BLaER1 (cell line): ENCODE measurements around the gene PGM1.

Experiments used
- H3K27ac ChIP-seq: shearing (Covaris generic); formaldehyde crosslinking; 2 replicates; pipeline ENCODE4 v1.8.1; 2022
- H3K27me3 ChIP-seq: shearing (Covaris generic); formaldehyde crosslinking; 2 replicates; pipeline ENCODE4 v1.8.1; 2022
- H3K36me3 ChIP-seq: shearing (Covaris generic); formaldehyde crosslinking; 2 replicates; pipeline ENCODE4 v1.8.1; 2022
- H3K4me1 ChIP-seq: shearing (Covaris generic); formaldehyde crosslinking; 2 replicates; pipeline ENCODE4 v1.8.1; 2022
- H3K4me2 ChIP-seq: shearing (Covaris generic); formaldehyde crosslinking; 2 replicates; pipeline ENCODE4 v1.8.1; 2022
- H3K4me3 ChIP-seq: shearing (Covaris generic); formaldehyde crosslinking; 2 replicates; pipeline ENCODE4 v1.8.1; 2022
- H3K9ac ChIP-seq: shearing (Covaris generic); formaldehyde crosslinking; 2 replicates; pipeline ENCODE4 v1.8.1; 2022
- H3K9me3 ChIP-seq: shearing (Covaris generic); formaldehyde crosslinking; 2 replicates; pipeline ENCODE4 v1.8.1; 2022
- H4K20me1 ChIP-seq: shearing (Covaris generic); formaldehyde crosslinking; 2 replicates; pipeline ENCODE4 v1.8.1; 2022
- Cebpa-rat ChIP-seq: shearing (Covaris generic); IDR thresholded peaks from 2 replicates; pipeline ENCODE4 v1.8.1; 2022

The PGM1 gene

DNA sequence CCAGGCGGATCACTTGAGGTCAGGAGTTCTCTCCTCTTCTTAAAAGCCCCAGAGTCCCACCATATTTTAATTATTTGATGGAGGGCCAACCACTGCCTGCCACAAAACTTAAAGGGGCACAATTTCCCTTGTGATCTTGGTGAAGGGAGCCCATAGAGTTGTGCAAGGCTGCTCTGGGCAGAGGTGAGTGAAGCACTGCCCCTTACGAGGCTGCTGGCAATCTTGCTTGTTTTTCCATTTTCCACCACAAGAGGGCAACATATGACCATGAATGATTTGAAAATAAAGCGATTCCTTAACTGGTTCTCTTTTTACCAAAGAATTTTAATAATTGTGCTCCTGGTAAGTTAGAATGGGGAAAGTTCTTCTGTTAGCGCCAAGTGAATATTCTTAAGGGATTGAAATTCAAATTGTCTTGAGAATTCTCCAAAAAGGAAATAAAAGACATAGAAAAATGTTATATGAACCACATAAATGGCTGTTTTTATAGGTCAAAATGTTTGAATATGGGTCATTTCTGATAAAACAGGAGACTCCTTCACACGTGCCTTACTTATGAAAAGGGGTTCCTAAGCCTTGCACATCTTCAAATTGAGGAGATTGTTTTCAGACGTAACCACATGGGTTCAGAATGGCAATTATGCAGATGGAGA is 22.7 kb downstream of the PGM1 start:
- H3K27ac ChIP-seq = no peak overlapping the region
- no peaks in the 10 kb centered on the region for H4K20me1 ChIP-seq
- no peaks in the 10 kb centered on the region; the same call in 1 of the 2 replicates for H3K4me1 ChIP-seq
- H3K36me3 ChIP-seq = no peaks in the 10 kb centered on the region; the same call in 1 of the 2 replicates
- no peaks in the 10 kb centered on the region for H3K27me3 ChIP-seq
- no peaks in the 10 kb centered on the region for H3K9me3 ChIP-seq
- no peak for TF ChIP-seq Cebpa-rat
- H3K9ac ChIP-seq = no peak overlapping the region
- no peak overlapping the region for H3K4me3 ChIP-seq
- H3K4me2 ChIP-seq = no peak overlapping the region

DNA sequence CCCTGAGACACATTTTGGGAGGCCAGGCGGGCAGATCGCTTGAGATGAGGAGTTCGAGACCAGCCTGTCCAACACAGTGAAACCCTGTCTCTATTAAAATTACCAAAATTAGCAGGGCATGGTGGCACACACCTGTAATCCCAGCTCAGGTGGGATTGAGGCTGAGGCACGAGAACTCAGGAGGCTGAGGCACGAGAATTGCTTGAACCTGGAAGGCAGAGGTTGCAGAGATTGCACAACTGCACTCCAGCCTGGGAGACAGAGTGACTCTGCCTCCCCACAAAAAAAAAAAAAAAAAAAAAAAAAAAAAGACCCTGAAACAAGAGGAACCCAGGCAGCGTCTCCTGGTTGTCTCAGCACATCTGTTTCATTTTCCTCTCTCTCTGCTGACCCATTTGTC is 24.2 kb downstream of the PGM1 start:
- Histone ChIP-seq H3K27me3 (no peaks in the 10 kb centered on the region), H3K27ac (no peak overlapping the region), H3K4me2 (no peak overlapping the region), H4K20me1 (no peaks in the 10 kb centered on the region), H3K9ac (no peak overlapping the region), H3K36me3 (no peaks in the 10 kb centered on the region; the same call in 1 of the 2 replicates), H3K9me3 (no peaks in the 10 kb centered on the region), H3K4me1 (no peaks in the 10 kb centered on the region; the same call in 1 of the 2 replicates), H3K4me3 (no peak overlapping the region)
- TF ChIP-seq Cebpa-rat = no peak

DNA sequence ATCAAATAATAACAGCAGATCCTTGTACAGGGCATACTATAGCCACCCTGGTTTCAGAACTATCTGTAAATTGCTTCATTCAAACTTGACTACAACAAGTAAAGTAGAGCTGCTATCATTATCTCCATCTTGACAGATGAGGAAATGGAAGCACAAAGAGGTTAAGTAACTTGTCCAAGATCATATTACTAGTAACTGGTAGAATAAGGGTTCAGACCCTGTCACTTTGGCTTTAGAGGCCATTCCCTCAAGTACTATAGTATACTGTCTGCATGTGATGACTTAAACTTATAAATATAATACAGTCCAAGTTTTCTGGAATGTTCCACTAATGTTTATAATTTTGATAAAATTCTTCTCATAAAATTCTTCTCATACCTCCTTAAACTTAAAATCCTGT is 24.8 kb downstream of the PGM1 start:
- no peaks in the 10 kb centered on the region; the same call in 1 of the 2 replicates for H3K36me3 ChIP-seq
- H3K4me3 ChIP-seq = no peak overlapping the region
- TF ChIP-seq Cebpa-rat = no peak
- H3K4me1 ChIP-seq = no peaks in the 10 kb centered on the region; the same call in 1 of the 2 replicates
- H3K27me3 ChIP-seq = no peaks in the 10 kb centered on the region
- H3K4me2 ChIP-seq = no peak overlapping the region
- H3K9me3 ChIP-seq = no peaks in the 10 kb centered on the region
- no peak overlapping the region for H3K9ac ChIP-seq
- H4K20me1 ChIP-seq = no peaks in the 10 kb centered on the region
- no peak overlapping the region for H3K27ac ChIP-seq

DNA sequence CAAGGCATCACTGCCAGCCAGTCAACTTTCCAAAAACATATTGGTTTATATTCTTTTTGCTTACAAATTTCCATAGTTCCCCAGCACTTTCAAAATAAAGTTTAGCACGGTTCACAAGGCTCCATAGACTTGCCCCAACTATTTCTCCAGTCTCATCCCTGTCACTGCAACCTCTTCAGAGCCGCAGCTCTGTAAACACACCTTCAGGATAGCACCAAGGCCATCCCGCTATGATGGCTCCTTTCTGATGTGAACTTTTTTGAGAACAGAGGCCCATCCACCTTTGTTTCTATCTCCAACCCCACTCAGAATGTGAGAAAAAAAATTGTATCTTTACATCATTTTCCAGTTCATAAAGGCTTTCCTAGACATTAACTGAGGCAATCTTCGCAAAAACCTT is 26.3 kb downstream of the PGM1 start:
- Histone ChIP-seq H3K9me3 (no peaks in the 10 kb centered on the region), H3K4me1 (no peaks in the 10 kb centered on the region), H3K27ac (no peak overlapping the region), H3K36me3 (no peaks in the 10 kb centered on the region; the same call in 1 of the 2 replicates), H3K4me3 (no peak overlapping the region), H4K20me1 (no peaks in the 10 kb centered on the region), H3K4me2 (no peak overlapping the region), H3K27me3 (no peaks in the 10 kb centered on the region), H3K9ac (no peak overlapping the region)
- no peak for TF ChIP-seq Cebpa-rat

DNA sequence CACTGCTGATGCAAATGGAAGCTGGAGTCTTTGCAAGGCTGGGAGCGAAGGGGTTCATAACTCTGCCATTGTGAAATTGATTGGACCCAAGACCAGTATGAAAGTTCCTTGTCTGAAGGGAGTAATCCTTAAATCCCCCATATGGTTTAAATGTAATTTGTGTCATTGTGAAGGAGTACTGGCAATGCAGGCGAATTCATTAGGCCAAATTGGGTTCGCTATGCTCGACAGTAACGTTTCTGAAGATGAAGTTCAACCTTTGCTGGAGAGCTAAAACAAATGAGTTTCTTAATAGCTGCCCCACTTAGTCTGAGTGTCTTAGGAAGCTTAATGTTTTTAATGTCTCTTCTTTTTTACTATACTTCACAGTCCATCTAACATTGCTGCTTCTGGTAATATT is 27.5 kb downstream of the PGM1 start:
- H3K4me1 ChIP-seq = no peaks in the 10 kb centered on the region
- no peak overlapping the region for H3K4me3 ChIP-seq
- H3K9me3 ChIP-seq = no peaks in the 10 kb centered on the region
- no peak overlapping the region for H3K27ac ChIP-seq
- H4K20me1 ChIP-seq = 0 out of 2 replicates have a peak, but pooled peaks cover 7% of the 10 kb centered on the region
- H3K4me2 ChIP-seq = no peak overlapping the region
- H3K9ac ChIP-seq = no peak overlapping the region
- no peak for TF ChIP-seq Cebpa-rat
- no peaks in the 10 kb centered on the region; the same call in 1 of the 2 replicates for H3K36me3 ChIP-seq
- no peaks in the 10 kb centered on the region for H3K27me3 ChIP-seq

DNA sequence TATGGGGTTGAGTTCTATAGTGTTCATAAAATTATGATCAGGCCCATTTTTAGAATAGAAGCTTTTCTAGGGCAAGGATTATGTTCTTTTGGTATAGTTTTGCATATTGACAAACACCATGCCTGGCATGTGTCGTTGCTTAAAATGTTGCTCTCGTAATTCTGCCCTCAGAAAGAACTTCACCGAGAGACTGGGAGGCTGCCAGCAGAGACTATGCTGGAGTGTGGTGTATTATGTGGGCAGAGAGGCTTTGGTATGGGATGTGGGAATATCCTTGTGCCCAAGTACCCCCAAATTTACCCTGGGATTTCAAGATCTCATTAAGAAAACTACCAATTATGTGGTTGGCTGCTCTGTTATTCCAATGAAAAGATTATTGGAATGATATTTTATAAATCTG is 27.9 kb downstream of the PGM1 start:
- no peak overlapping the region for H3K9ac ChIP-seq
- H3K36me3 ChIP-seq = no peaks in the 10 kb centered on the region; the same call in 1 of the 2 replicates
- H4K20me1 ChIP-seq = 0 out of 2 replicates have a peak, but pooled peaks cover 7% of the 10 kb centered on the region
- no peak overlapping the region for H3K4me2 ChIP-seq
- no peak overlapping the region for H3K4me3 ChIP-seq
- no peaks in the 10 kb centered on the region for H3K27me3 ChIP-seq
- no peaks in the 10 kb centered on the region for H3K9me3 ChIP-seq
- TF ChIP-seq Cebpa-rat = no peak
- no peak overlapping the region for H3K27ac ChIP-seq
- no peaks in the 10 kb centered on the region for H3K4me1 ChIP-seq

DNA sequence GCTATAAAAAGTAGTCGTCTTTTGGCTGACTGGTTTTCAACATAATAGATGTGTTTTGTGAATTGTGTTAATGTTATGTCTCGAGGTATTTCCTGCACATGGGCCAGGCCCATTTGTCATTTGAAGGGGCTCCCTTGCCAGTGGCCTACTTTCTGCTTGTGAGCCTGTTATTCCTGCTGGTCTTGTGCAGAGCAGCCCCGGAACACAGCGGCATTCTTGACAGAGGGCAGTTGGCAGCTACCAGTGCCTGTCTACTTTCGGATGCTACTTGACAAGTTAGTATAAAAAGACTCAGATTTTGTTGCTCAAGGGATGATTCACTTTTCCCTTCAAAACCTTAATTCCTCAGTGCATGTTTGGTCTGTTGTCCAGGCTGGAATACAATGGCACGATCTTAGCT is 28.5 kb downstream of the PGM1 start:
- Histone ChIP-seq H3K36me3 (no peaks in the 10 kb centered on the region; the same call in 1 of the 2 replicates), H3K4me3 (no peak overlapping the region), H3K4me2 (no peak overlapping the region), H3K4me1 (no peaks in the 10 kb centered on the region), H4K20me1 (0 out of 2 replicates have a peak, but pooled peaks cover 7% of the 10 kb centered on the region), H3K27me3 (no peaks in the 10 kb centered on the region), H3K9me3 (no peaks in the 10 kb centered on the region), H3K9ac (no peak overlapping the region), H3K27ac (no peak overlapping the region)
- TF ChIP-seq Cebpa-rat = no peak

DNA sequence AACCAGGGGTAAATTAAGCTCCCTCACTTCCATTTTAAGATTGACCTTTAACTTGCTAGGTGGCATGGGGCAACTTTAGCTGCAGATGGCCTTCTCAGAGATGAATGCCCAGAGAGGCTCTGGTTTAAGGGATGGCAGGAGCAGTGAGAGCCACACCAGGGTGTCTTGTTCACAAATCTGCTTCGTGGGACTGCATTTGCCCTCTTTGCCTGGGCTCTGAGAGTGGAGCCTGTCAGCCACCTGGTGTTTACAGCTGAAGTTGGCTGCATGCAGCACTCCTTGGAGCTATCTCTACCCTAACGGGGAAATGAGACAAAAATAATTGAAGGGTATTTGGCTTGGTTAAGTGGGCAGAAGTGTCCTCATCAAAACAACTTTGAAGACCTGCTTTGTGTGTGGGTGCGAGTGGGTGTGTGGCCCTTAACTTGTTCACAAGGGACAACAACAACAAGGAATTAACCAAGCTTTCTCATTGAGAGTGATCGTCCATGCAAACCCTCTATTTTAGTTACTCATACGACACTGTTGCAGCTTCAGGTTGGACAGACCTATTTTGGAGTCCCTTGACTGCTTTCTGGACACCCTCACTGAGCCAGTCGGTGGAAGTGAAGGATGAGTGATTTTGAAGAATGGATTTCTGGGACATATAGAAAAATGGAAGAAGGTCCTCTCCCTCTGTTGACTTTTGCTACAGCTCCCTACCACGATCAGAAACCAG is 29.8 kb downstream of the PGM1 start:
- no peak overlapping the region for H3K27ac ChIP-seq
- H3K36me3 ChIP-seq = peaks cover 7% of the 10 kb centered on the region; the same call in 1 of the 2 replicates
- H3K27me3 ChIP-seq = no peaks in the 10 kb centered on the region
- 0 out of 2 replicates have a peak, but pooled peaks cover 7% of the 10 kb centered on the region for H4K20me1 ChIP-seq
- no peak for TF ChIP-seq Cebpa-rat
- H3K4me3 ChIP-seq = no peak overlapping the region
- no peaks in the 10 kb centered on the region for H3K9me3 ChIP-seq
- no peak overlapping the region for H3K9ac ChIP-seq
- H3K4me2 ChIP-seq = no peak overlapping the region
- no peaks in the 10 kb centered on the region for H3K4me1 ChIP-seq

DNA sequence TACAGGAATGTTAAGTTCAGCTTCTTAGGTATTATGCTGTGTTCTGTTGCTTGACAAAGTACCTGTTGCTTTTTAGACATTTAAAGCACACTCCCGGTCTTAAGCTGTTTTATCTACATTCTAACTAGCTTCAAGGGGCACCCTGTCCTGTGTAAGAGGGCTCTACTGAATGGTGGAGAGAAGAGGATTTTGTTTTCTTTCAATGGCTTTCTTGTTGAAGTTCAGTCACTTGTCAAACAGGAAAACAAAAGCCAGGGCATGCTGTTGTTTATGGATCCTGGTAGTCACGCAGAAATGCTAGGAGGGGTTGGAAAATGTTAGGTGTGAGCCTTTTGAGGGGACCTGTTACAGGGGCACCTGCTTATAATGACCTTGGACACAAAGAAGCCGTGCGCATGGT is 30.7 kb downstream of the PGM1 start:
- H3K4me1 ChIP-seq = no peaks in the 10 kb centered on the region
- no peak overlapping the region for H3K4me3 ChIP-seq
- H4K20me1 ChIP-seq = 0 out of 2 replicates have a peak, but pooled peaks cover 7% of the 10 kb centered on the region
- TF ChIP-seq Cebpa-rat = no peak
- H3K36me3 ChIP-seq = peaks cover 7% of the 10 kb centered on the region; the same call in 1 of the 2 replicates
- no peak overlapping the region for H3K27ac ChIP-seq
- no peaks in the 10 kb centered on the region for H3K27me3 ChIP-seq
- no peak overlapping the region for H3K9ac ChIP-seq
- H3K4me2 ChIP-seq = no peak overlapping the region
- no peaks in the 10 kb centered on the region for H3K9me3 ChIP-seq

DNA sequence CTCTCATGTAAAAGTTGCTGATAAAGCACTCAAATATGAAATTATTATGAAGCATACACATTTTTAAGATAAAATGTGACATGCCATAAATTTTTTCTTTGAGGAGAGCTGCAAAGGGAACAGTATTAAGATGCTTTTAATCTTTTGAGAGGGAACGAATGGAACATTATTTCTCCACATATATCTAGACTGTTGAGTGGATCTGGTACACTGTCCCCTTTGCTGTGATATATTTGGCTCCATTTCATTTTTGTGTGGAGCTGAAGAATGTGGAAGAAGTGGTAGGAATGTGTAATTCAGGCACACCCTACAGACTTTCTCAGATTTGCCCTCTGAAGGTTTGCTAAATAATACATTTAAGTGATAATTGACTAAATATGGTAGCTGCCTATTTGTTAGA is 31.7 kb downstream of the PGM1 start:
- H3K27ac ChIP-seq = no peak overlapping the region
- H4K20me1 ChIP-seq = 0 out of 2 replicates have a peak, but pooled peaks cover 7% of the 10 kb centered on the region
- H3K36me3 ChIP-seq = peaks cover 14% of the 10 kb centered on the region
- no peaks in the 10 kb centered on the region for H3K27me3 ChIP-seq
- no peaks in the 10 kb centered on the region for H3K4me1 ChIP-seq
- no peak overlapping the region for H3K4me2 ChIP-seq
- TF ChIP-seq Cebpa-rat = no peak
- H3K4me3 ChIP-seq = no peak overlapping the region
- no peak overlapping the region for H3K9ac ChIP-seq
- H3K9me3 ChIP-seq = no peaks in the 10 kb centered on the region
